Karpas-422 (cell line): ENCODE measurements around the gene RELT. TPM values are rescaled to one million over a fixed set of nuclear protein-coding genes. Genes with fewer than 3 reads are reported as not detected.

ENCODE experiments used
- DNase-seq: peaks from one replicate; pipeline ENCODE4 v3.0.0-alpha.2; 2015
- H2AFZ ChIP-seq: fragments of 200-600 bp; sonication (generic); 2 replicates; pipeline ENCODE4 v1.6.1; 2014; ENCODE audit warnings: antibody characterized with exemption, low read length, mixed read lengths
- H3K27ac ChIP-seq: fragments of 200-600 bp; sonication (generic); 2 replicates; pipeline ENCODE4 v1.5.1; 2014; ENCODE audit warnings: mild to moderate bottlenecking, low read length, moderate library complexity
- H3K27me3 ChIP-seq: fragments of 200-600 bp; sonication (generic); 2 replicates; pipeline ENCODE4 v1.6.1; 2014; ENCODE audit warnings: low read length, mixed read lengths
- H3K36me3 ChIP-seq: fragments of 200-600 bp; sonication (generic); 2 replicates; pipeline ENCODE4 v1.6.1; 2014; ENCODE audit warnings: low read length, mixed read lengths; ENCODE audit not compliant: insufficient read depth
- H3K4me1 ChIP-seq: fragments of 200-600 bp; sonication (generic); 2 replicates; pipeline ENCODE4 v1.6.1; 2014; ENCODE audit warnings: mild to moderate bottlenecking, low read length, mixed read lengths
- H3K4me2 ChIP-seq: fragments of 200-600 bp; sonication (generic); 2 replicates; pipeline ENCODE4 v1.6.1; 2014; ENCODE audit warnings: low read length, low read depth, mild to moderate bottlenecking; ENCODE audit not compliant: poor library complexity, severe bottlenecking
- H3K4me3 ChIP-seq: fragments of 200-600 bp; sonication (generic); 2 replicates; pipeline ENCODE4 v1.5.1; 2014; ENCODE audit warnings: mild to moderate bottlenecking, antibody characterized with exemption, low read length, mixed read lengths
- H3K79me2 ChIP-seq: fragments of 200-600 bp; sonication (generic); 2 replicates; pipeline ENCODE4 v1.6.1; 2014; ENCODE audit warnings: mild to moderate bottlenecking, low read length, mixed read lengths
- H3K9ac ChIP-seq: fragments of 200-600 bp; sonication (generic); 2 replicates; pipeline ENCODE4 v1.6.0; 2014; ENCODE audit warnings: low read length
- H3K9me2 ChIP-seq: fragments of 200-600 bp; sonication (generic), shearing (Covaris generic); replicated peaks from 2 replicates; pipeline ENCODE4 v1.6.0; 2014; ENCODE audit warnings: mild to moderate bottlenecking, low read length, moderate library complexity; ENCODE audit not compliant: insufficient read depth
- H3K9me3 ChIP-seq: fragments of 300-700, 200-600 bp; sonication (generic); 2 replicates; pipeline ENCODE4 v1.6.1; 2014; ENCODE audit warnings: low read length, mixed read lengths
- H4K20me1 ChIP-seq: fragments of 200-600 bp; sonication (generic); 2 replicates; pipeline ENCODE4 v1.6.1; 2014; ENCODE audit warnings: mild to moderate bottlenecking, antibody characterized with exemption, low read length, low read depth; ENCODE audit not compliant: insufficient read depth
- total RNA-seq: library from RNA; depleted of rRNA; stranded (reverse); fragments of >200 nt; shearing (Covaris generic); gene quantifications from 2 replicates; pipeline ENCODE4 v1.2.3, GENCODE V29; 2014; ENCODE audit warnings: low replicate concordance

Gene RELT
- total RNA-seq, 1 experiment from 2014 or later, result 21.7 TPM

DNA sequence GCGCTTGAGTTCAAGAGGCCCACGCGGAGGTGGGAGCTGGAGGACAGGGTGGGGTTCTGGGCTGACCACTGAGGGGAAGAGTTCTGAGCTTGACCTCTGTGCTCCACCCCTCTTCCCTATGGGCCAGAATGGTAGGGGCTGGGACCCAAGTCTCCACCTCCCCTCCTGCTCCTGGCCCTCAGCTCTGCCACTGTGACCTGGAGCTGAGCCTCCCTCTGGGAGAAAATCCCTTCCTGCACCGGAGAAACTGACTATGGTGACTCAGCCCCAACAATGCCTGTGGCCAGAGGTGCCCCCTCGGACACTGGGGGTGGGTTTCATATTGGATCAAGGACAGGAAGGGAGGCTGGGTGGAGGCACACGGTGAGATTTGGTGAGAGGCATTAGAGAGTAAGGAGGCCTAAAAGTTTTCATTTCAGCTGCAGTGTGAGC lies 23.0 kb downstream of the RELT start:
- H3K4me1 ChIP-seq, result no peaks in the 10 kb centered on the region
- H3K9me3 ChIP-seq, result no peaks in the 10 kb centered on the region
- H3K9me2 ChIP-seq, result no peaks in the 10 kb centered on the region
- no peak overlapping the region for H3K4me2 ChIP-seq
- H2AFZ ChIP-seq, result no peak overlapping the region
- DNase-seq, result no peak
- H3K27ac ChIP-seq, result no peak overlapping the region
- H3K36me3 ChIP-seq, result peaks cover 19% of the 10 kb centered on the region
- H3K79me2 ChIP-seq, result no peaks in the 10 kb centered on the region
- H3K9ac ChIP-seq, result no peak overlapping the region
- H4K20me1 ChIP-seq, result 0 out of 2 replicates have a peak, but pooled peaks cover 5% of the 10 kb centered on the region
- H3K27me3 ChIP-seq, result no peaks in the 10 kb centered on the region
- no peak overlapping the region for H3K4me3 ChIP-seq

DNA sequence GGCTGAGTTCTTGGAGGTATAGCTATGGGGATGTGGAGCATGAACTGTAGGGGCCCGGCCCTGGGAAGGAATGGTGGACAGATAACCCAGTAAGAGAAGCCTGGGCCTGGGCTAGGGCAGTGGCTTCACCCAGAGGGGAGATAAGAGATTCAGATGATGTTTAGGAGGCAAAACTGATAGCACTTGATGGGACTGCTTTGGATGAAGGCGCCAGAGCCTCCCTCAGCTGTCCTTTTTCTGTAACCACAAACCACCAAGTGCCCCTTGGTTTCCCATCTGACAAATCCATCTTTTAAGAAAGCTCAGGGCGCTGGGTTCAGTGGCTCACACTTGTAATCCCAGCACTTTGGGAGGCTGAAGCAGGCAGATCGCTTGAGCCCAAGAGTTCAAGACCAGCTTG lies 23.4 kb downstream of the RELT start:
- Histone ChIP-seq H3K4me2 (no peak overlapping the region), H3K27ac (no peak overlapping the region), H3K9me3 (no peaks in the 10 kb centered on the region), H3K9me2 (no peaks in the 10 kb centered on the region), H3K27me3 (no peaks in the 10 kb centered on the region), H2AFZ (no peak overlapping the region), H3K4me3 (no peak overlapping the region), H3K79me2 (no peaks in the 10 kb centered on the region), H4K20me1 (0 out of 2 replicates have a peak, but pooled peaks cover 5% of the 10 kb centered on the region), H3K4me1 (no peaks in the 10 kb centered on the region), H3K36me3 (peaks cover 17% of the 10 kb centered on the region), H3K9ac (no peak overlapping the region)
- no peak for DNase-seq

DNA sequence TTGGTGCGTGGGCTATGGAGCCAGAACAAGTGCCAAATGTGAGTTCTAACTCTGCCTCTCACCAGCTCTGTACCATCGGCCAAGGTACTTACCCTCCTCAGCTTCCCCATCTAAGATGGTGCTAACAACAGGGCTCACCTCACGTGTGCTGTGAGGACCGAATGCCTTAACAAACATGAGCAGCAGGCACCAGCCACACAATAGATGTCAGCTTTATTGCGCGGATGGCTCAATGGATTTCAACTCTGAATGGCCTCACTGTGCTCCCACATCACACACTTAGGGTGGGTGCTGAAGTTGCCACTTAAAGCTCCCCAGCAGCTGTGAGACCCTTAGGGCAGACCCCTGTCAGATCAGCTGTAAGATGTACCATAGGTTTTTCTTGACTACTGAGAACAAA lies 24.1 kb downstream of the RELT start:
- H3K27ac ChIP-seq, result no peak overlapping the region
- H3K4me1 ChIP-seq, result no peaks in the 10 kb centered on the region
- no peak overlapping the region for H3K9ac ChIP-seq
- no peak overlapping the region for H3K4me2 ChIP-seq
- no peak overlapping the region for H2AFZ ChIP-seq
- peaks cover 17% of the 10 kb centered on the region; the same call in 1 of the 2 replicates for H3K36me3 ChIP-seq
- H4K20me1 ChIP-seq, result no peaks in the 10 kb centered on the region
- no peak for DNase-seq
- H3K27me3 ChIP-seq, result no peaks in the 10 kb centered on the region
- no peaks in the 10 kb centered on the region for H3K79me2 ChIP-seq
- no peaks in the 10 kb centered on the region for H3K9me2 ChIP-seq
- no peak overlapping the region for H3K4me3 ChIP-seq
- H3K9me3 ChIP-seq, result no peaks in the 10 kb centered on the region

DNA sequence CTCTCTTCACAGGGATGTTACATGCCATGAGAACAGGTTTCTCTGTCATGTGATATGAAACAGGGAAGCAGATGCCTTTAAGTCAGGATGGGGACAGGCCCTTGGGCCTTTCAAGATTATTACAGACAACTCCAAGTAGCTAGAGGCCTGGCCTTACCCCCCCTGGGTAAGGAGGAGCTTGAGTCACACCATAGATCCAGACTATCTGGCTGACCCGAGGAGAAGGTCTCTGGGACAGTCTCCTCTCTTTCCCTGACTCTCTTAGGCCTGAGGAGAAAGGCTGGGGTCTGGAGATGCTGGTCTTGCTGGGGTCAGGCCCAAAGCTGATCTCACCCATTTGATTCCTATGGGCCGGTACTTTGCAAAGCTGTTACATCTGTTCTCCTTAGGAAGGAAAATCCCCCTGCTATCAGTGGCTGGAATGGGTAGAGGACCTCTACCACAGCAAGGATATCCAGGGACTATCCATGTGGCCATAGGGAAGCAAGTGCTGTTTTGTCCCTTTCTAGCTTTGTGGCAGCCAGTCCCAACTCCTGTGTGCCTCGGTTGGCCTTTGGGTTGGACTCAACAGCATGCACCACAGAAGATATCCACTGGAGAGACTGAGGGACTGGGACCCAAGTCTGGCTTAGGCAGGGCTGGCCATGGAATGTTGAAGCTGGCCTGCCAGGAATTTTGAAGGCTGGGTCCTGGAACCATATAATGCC lies 25.2 kb downstream of the RELT start:
- H4K20me1 ChIP-seq, result no peaks in the 10 kb centered on the region

DNA sequence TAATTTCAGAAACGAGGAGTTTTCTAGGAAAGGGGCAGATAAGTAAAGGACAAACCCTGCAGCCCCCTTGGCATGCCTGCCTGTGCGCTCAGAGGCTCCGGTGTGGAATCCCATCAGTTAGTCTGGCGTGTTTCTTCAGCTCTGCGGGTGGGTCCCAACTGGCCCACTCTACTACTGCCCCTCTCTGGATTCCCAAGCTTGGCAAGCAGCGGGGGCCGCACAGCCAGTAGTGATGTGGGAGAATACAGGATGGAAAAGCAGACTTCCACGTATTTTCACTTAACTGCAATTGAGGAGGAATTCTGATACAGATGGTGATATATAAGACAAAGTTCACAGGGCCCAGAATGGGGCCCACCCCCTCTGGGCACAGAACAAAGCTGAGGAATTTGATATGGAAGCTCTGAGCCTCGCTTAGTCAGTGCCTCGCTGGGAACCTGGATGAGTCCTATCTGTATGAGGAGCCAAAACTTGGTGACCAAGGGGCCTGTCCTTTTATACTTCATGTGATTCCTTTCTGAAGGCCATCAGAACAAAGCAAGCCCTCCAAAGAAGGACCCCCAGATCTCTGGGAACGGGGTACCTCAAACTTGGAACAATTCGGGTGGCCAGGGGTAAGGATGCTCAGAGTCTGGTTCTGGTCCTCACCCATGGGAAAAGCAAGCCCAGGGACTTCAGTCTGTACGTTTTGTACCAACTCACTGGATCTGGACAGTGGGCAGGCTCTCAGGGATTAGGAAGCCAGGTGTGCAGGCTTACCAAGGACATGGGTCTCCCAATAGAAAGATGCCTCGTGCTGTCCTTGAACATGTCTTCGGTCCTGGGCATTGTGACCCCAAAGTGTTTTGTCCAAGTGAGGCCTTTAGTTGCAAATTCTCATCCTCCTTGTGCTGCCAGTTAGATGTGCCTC lies 26.0 kb downstream of the RELT start:
- no peaks in the 10 kb centered on the region for H3K9me3 ChIP-seq
- H3K27ac ChIP-seq, result no peak overlapping the region
- no peaks in the 10 kb centered on the region for H3K9me2 ChIP-seq
- H3K4me3 ChIP-seq, result no peak overlapping the region
- H4K20me1 ChIP-seq, result no peaks in the 10 kb centered on the region
- no peak overlapping the region for H3K4me2 ChIP-seq
- no peak overlapping the region for H2AFZ ChIP-seq
- H3K9ac ChIP-seq, result no peak overlapping the region
- H3K27me3 ChIP-seq, result no peaks in the 10 kb centered on the region
- DNase-seq, result no peak
- no peaks in the 10 kb centered on the region for H3K79me2 ChIP-seq
- peaks cover 29% of the 10 kb centered on the region for H3K36me3 ChIP-seq
- H3K4me1 ChIP-seq, result no peaks in the 10 kb centered on the region

More for the DNA sequence above, 25.2 kb downstream of the RELT start:
- H3K4me2 ChIP-seq, result no peak overlapping the region
- H3K79me2 ChIP-seq, result no peaks in the 10 kb centered on the region
- peaks cover 23% of the 10 kb centered on the region for H3K36me3 ChIP-seq
- H3K4me1 ChIP-seq, result no peaks in the 10 kb centered on the region
- H3K9me3 ChIP-seq, result no peaks in the 10 kb centered on the region
- H3K27ac ChIP-seq, result no peak overlapping the region
- no peak overlapping the region for H2AFZ ChIP-seq
- H3K9ac ChIP-seq, result no peak overlapping the region
- no peak overlapping the region for H3K4me3 ChIP-seq
- no peak for DNase-seq
- no peaks in the 10 kb centered on the region for H3K9me2 ChIP-seq
- no peaks in the 10 kb centered on the region for H3K27me3 ChIP-seq

DNA sequence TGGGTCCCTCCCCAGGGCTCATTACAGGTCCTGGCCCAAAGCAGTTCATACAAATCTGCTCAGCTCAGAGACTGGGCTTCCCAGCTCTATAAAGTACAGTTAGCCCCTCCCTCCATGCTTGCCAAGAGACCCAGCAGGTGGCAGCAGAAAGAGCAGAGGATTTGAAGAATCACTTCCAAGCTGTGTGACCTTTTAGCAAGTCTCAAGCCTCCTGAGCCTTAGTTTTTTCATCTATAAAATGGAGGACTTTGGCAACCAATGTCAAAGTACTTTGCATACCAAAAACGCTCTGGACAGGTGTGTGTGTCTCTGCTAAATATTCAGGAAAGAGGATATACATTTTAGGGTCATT lies 26.6 kb downstream of the RELT start:
- Histone ChIP-seq H3K79me2 (no peaks in the 10 kb centered on the region), H3K4me3 (no peak overlapping the region), H3K9me3 (no peaks in the 10 kb centered on the region), H2AFZ (no peak overlapping the region), H3K27me3 (no peaks in the 10 kb centered on the region), H3K36me3 (peaks cover 29% of the 10 kb centered on the region), H4K20me1 (no peaks in the 10 kb centered on the region), H3K4me2 (no peak overlapping the region), H3K27ac (no peak overlapping the region), H3K9ac (no peak overlapping the region), H3K4me1 (no peaks in the 10 kb centered on the region), H3K9me2 (no peaks in the 10 kb centered on the region)
- peak; percentile 72 for DNase-seq

DNA sequence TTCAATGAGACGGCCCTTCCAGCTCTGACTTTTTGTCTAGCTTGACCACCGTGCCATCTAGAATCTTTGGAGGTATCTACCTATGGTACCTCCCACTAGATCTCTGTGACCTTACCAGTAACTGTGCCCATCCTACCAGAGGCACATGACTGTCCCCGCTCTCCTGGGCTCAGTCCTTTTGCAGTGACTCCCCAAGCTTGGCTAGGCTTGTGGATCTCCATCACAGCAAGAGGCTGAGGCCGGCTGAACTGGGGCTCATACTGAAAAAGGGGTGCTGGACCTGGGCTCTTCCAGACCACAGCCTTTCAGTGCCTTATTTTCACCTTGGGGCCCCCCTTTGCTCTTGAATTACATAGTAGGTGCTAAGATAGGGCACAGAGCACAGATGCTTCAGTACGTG lies 27.3 kb downstream of the RELT start:
- no peak overlapping the region for H3K4me3 ChIP-seq
- no peaks in the 10 kb centered on the region for H3K79me2 ChIP-seq
- H3K27ac ChIP-seq, result no peak overlapping the region
- DNase-seq, result no peak
- no peaks in the 10 kb centered on the region for H3K9me3 ChIP-seq
- H3K9ac ChIP-seq, result no peak overlapping the region
- no peaks in the 10 kb centered on the region for H3K9me2 ChIP-seq
- H3K4me2 ChIP-seq, result no peak overlapping the region
- H3K27me3 ChIP-seq, result no peaks in the 10 kb centered on the region
- H2AFZ ChIP-seq, result no peak overlapping the region
- H3K36me3 ChIP-seq, result peaks cover 29% of the 10 kb centered on the region
- H3K4me1 ChIP-seq, result no peaks in the 10 kb centered on the region
- no peaks in the 10 kb centered on the region for H4K20me1 ChIP-seq

DNA sequence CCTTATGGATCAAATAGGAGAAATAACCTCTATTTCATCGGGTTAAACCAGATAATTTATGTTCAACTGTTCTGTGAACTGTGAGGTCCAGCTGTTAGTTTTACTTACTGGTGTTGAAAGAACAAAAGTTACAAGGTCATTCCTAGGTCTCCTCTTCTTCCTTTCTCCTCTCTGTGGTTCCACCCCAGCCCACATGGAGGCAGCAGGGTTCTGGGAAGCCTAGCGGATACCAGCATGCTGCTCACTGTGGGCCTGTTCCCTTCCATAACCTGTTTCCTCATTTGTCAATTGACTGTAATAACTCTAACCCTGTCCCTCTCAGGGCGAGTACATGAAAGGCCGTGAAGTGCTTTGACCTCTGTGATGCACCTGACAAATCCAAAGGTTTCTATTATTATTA lies 27.8 kb downstream of the RELT start:
- Histone ChIP-seq H2AFZ (no peak overlapping the region), H3K9me3 (no peaks in the 10 kb centered on the region), H3K9ac (no peak overlapping the region), H3K36me3 (peaks cover 29% of the 10 kb centered on the region), H3K4me2 (no peak overlapping the region), H3K79me2 (no peaks in the 10 kb centered on the region), H3K27ac (no peak overlapping the region), H3K4me1 (no peaks in the 10 kb centered on the region), H3K27me3 (no peaks in the 10 kb centered on the region), H3K9me2 (no peaks in the 10 kb centered on the region), H3K4me3 (no peak overlapping the region), H4K20me1 (no peaks in the 10 kb centered on the region)
- DNase-seq, result no peak
